Measurements from ENCODE around the gene ARHGEF7. TPM values are rescaled to one million over a fixed set of nuclear protein-coding genes. Genes with fewer than 3 reads are reported as not detected.

Gene ARHGEF7
- total and polyA plus RNA-seq, 4 donors, result 16.2 to 132 (median 100) TPM

- Histone ChIP-seq H3K4me1 (ENCODE audit: control insufficient read depth in 1 of 2, insufficient read depth in 2 of 2, low read length in 2 of 2) (no peaks in the 10 kb centered on the region), H3K4me3 (ENCODE audit: low read length in 2 of 2) (no peak overlapping the region), H3K27me3 (ENCODE audit: control insufficient read depth in 1 of 2, insufficient read depth in 2 of 2, low read length in 1 of 2) (no peaks in the 10 kb centered on the region), H3K27ac (ENCODE audit: low read depth in 1 of 2, low read length in 2 of 2) (no peak overlapping the region), H3K36me3 (ENCODE audit: control insufficient read depth in 1 of 2, insufficient read depth in 2 of 2, low read length in 1 of 2) (no peaks in the 10 kb centered on the region), H3K9me3 (ENCODE audit: control insufficient read depth, low read length) (no peaks in the 10 kb centered on the region)
- DNase-seq, result peak in 1 of 2 donors; percentile 70
- 85 to 87% methylated on average over 28 of the region's 28 CpGs for WGBS, 2 donors
- intact Hi-C loops (cut with DNase I), result no loop called here
- no peak for ATAC-seq (ENCODE audit: low FRiP score)
Measured at GRCh38 chr13:111325146-111325890, 210.2 kb downstream of the ARHGEF7 start.

GRCh38 chr13:111325941-111326620 lies 211.0 kb downstream of the ARHGEF7 start:
- ATAC-seq (ENCODE audit: low FRiP score) (no peak), DNase-seq (no peak)
- Histone ChIP-seq H3K36me3 (ENCODE audit: control insufficient read depth in 1 of 2, insufficient read depth in 2 of 2, low read length in 1 of 2) (no peaks in the 10 kb centered on the region), H3K27me3 (ENCODE audit: control insufficient read depth in 1 of 2, insufficient read depth in 2 of 2, low read length in 1 of 2) (no peaks in the 10 kb centered on the region), H3K27ac (ENCODE audit: low read depth in 1 of 2, low read length in 2 of 2) (no peak overlapping the region), H3K9me3 (ENCODE audit: control insufficient read depth, low read length) (no peaks in the 10 kb centered on the region), H3K4me1 (ENCODE audit: control insufficient read depth in 1 of 2, insufficient read depth in 2 of 2, low read length in 2 of 2) (no peaks in the 10 kb centered on the region), H3K4me3 (ENCODE audit: low read length in 2 of 2) (no peak overlapping the region)
- WGBS, 2 donors, result 89 to 92% methylated on average over 35 to 36 of the region's 37 CpGs
- intact Hi-C loops (cut with DNase I), result no loop called here

GRCh38 chr13:111326621-111326965 lies 211.5 kb downstream of the ARHGEF7 start:
- H3K4me3 ChIP-seq (ENCODE audit: low read length in 2 of 2), result no peak overlapping the region
- 74 to 86% methylated on average over 15 of the region's 15 CpGs for WGBS, 2 donors
- ATAC-seq (ENCODE audit: low FRiP score) (no peak), DNase-seq (no peak)
- intact Hi-C loops (cut with DNase I), result no loop called here
- H3K36me3 ChIP-seq (ENCODE audit: control insufficient read depth in 1 of 2, insufficient read depth in 2 of 2, low read length in 1 of 2), result no peaks in the 10 kb centered on the region
- H3K9me3 ChIP-seq (ENCODE audit: control insufficient read depth, low read length), result no peaks in the 10 kb centered on the region
- H3K27ac ChIP-seq (ENCODE audit: low read depth in 1 of 2, low read length in 2 of 2), result no peak overlapping the region
- H3K27me3 ChIP-seq (ENCODE audit: control insufficient read depth in 1 of 2, insufficient read depth in 2 of 2, low read length in 1 of 2), result no peaks in the 10 kb centered on the region
- no peaks in the 10 kb centered on the region for H3K4me1 ChIP-seq (ENCODE audit: control insufficient read depth in 1 of 2, insufficient read depth in 2 of 2, low read length in 2 of 2)

DNA sequence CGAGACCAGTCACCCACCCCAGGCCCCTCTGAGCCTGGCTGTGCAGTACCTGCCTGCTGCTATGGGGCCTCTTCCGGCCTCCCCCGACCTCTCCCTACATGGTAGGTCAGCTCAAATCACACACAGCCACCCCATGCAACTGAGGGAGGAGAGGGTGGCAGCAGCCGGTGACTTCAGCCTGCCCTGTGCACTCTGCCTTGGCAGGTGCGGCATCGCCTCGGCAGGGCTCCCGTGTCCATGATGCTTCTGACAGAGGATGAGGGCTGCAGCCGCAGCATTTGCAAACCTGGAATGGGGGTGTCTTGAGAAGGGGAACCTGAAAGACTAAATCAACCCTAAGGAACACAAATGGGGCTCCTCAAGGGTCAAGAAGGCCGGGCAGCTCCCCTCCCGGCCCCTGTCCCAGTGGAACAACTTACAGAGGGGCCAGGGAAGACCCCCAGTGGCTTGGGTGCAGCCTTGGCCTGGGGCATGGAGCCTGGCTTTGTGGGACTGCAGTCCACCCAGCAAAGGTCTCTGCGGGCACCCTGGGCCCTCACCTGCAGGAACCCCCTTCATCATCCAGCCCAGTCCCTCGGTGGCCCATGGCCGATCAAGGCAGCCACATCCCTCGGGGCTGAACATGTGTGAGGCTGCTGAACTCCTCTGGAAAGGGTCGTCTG lies 212.0 kb downstream of the ARHGEF7 start:
- Histone ChIP-seq H3K36me3 (ENCODE audit: control insufficient read depth in 1 of 2, insufficient read depth in 2 of 2, low read length in 1 of 2) (no peaks in the 10 kb centered on the region), H3K4me3 (ENCODE audit: low read length in 2 of 2) (no peak overlapping the region), H3K27ac (ENCODE audit: low read depth in 1 of 2, low read length in 2 of 2) (no peak overlapping the region), H3K27me3 (ENCODE audit: control insufficient read depth in 1 of 2, insufficient read depth in 2 of 2, low read length in 1 of 2) (no peaks in the 10 kb centered on the region), H3K9me3 (ENCODE audit: control insufficient read depth, low read length) (no peaks in the 10 kb centered on the region), H3K4me1 (ENCODE audit: control insufficient read depth in 1 of 2, insufficient read depth in 2 of 2, low read length in 2 of 2) (no peaks in the 10 kb centered on the region)
- ATAC-seq (ENCODE audit: low FRiP score) (no peak), DNase-seq (no peak)
- WGBS, 2 donors, result 84 to 90% methylated on average over 16 of the region's 16 CpGs
- intact Hi-C loops (cut with DNase I), result no loop called here

- peaks cover 0 to 1% of the 10 kb centered on the region in 2 donors for H3K36me3 ChIP-seq (ENCODE audit: control insufficient read depth in 1 of 2, insufficient read depth in 2 of 2, low read length in 1 of 2)
- H3K27me3 ChIP-seq (ENCODE audit: control insufficient read depth in 1 of 2, insufficient read depth in 2 of 2, low read length in 1 of 2), result no peaks in the 10 kb centered on the region
- H3K9me3 ChIP-seq (ENCODE audit: control insufficient read depth, low read length), result no peaks in the 10 kb centered on the region
- ATAC-seq (ENCODE audit: low FRiP score) (no peak), DNase-seq (no peak)
- intact Hi-C loops (cut with DNase I), result no loop called here
- no peak overlapping the region for H3K27ac ChIP-seq (ENCODE audit: low read depth in 1 of 2, low read length in 2 of 2)
- H3K4me1 ChIP-seq (ENCODE audit: control insufficient read depth in 1 of 2, insufficient read depth in 2 of 2, low read length in 2 of 2), result no peaks in the 10 kb centered on the region
- no peak overlapping the region for H3K4me3 ChIP-seq (ENCODE audit: low read length in 2 of 2)
- WGBS, 2 donors, result 91 to 93% methylated on average over 32 of the region's 32 CpGs
Measured at GRCh38 chr13:111327730-111328573, 212.8 kb downstream of the ARHGEF7 start.

DNA sequence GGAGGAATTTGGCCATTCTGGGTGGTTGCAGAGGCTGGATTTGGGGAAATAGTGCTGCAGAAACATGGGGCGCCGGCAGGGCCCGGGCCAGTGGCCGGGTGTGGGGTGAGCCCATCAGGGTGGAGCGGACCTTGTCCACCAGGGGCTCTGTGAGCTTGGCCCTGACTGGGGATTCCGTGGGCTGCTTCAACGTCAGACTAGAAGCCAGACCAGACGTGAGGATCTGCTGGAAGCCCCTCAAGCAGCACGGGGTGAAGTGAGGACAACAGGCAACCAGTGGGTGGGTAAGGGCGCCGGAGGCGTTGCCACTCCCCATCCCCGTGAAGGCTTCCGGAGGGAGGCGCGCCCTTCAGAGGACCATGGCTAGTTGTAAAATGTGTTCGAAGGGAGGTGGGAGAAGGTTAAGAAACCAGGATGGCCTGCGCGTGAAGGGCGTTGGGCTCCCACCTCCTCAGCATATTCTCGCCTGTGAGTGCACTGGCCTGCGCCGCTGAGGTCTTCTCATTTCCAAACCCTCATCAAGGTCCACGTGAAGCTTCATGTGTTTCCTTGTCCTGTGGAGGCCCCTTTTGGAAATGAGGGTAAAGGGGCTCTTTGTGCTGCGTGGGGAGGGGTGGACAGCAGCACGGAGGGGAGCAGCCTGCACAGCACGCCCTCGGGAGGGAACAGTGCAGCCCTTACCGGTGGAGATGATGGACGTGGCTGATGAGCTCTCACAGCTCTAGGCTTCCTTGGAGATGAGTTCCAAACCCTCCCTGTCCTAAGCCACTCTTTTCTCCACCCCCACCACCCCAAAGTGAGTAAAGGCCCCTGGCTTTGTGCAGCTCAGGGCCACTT lies 213.7 kb downstream of the ARHGEF7 start:
- H3K4me1 ChIP-seq (ENCODE audit: control insufficient read depth in 1 of 2, insufficient read depth in 2 of 2, low read length in 2 of 2), result no peaks in the 10 kb centered on the region
- 89% methylated on average over 30 of the region's 30 CpGs for WGBS, 2 donors
- no peaks in the 10 kb centered on the region for H3K9me3 ChIP-seq (ENCODE audit: control insufficient read depth, low read length)
- H3K27me3 ChIP-seq (ENCODE audit: control insufficient read depth in 1 of 2, insufficient read depth in 2 of 2, low read length in 1 of 2), result no peaks in the 10 kb centered on the region
- no peak overlapping the region for H3K4me3 ChIP-seq (ENCODE audit: low read length in 2 of 2)
- no peak overlapping the region for H3K27ac ChIP-seq (ENCODE audit: low read depth in 1 of 2, low read length in 2 of 2)
- H3K36me3 ChIP-seq (ENCODE audit: control insufficient read depth in 1 of 2, insufficient read depth in 2 of 2, low read length in 1 of 2), result peaks cover 0 to 2% of the 10 kb centered on the region in 2 donors
- no peak for ATAC-seq (ENCODE audit: low FRiP score)
- no peak for DNase-seq
- intact Hi-C loops (cut with DNase I), result no loop called here

DNA sequence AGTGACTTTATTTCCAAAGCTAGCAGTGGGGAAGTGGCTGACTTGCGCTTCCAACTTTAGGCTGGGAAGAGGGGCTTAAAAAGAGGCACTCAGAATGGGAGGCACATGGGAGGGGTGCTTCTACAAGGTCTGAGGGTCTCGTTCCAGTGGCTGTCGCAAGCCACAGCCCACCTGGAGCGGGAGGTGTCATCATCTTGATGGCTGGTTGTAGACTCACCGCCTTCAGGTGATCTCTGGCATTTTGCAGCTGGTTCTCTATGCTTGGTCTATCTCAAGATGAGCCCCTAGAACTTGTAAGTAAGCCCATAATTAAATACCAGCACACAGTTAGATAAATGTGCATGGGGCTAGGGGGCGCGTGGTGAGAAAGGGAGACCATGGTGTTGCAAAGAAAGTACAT lies 214.5 kb downstream of the ARHGEF7 start:
- H3K4me1 ChIP-seq (ENCODE audit: control insufficient read depth in 1 of 2, insufficient read depth in 2 of 2, low read length in 2 of 2), result no peaks in the 10 kb centered on the region
- H3K27me3 ChIP-seq (ENCODE audit: control insufficient read depth in 1 of 2, insufficient read depth in 2 of 2, low read length in 1 of 2), result no peaks in the 10 kb centered on the region
- no peaks in the 10 kb centered on the region for H3K9me3 ChIP-seq (ENCODE audit: control insufficient read depth, low read length)
- intact Hi-C loops (cut with DNase I), result no loop called here
- ATAC-seq (ENCODE audit: low FRiP score) (no peak), DNase-seq (no peak)
- no peak overlapping the region for H3K27ac ChIP-seq (ENCODE audit: low read depth in 1 of 2, low read length in 2 of 2)
- H3K36me3 ChIP-seq (ENCODE audit: control insufficient read depth in 1 of 2, insufficient read depth in 2 of 2, low read length in 1 of 2), result peaks cover 0 to 2% of the 10 kb centered on the region in 2 donors
- WGBS, 2 donors, result 95 to 96% methylated on average over 7 of the region's 7 CpGs
- no peak overlapping the region for H3K4me3 ChIP-seq (ENCODE audit: low read length in 2 of 2)
